Mucosa of rectum (tissue), 2 donors: Measurements from ENCODE around the gene CPSF3.

Experiments
- H3K27ac ChIP-seq, 2 donors: one replicate each; pipeline ENCODE4 v1.7.0; 2013; ENCODE audit warnings: inconsistent platforms in 2 of 2, low read depth in 2 of 2, low read length in 2 of 2
- H3K27me3 ChIP-seq, 2 donors: one replicate each; pipeline ENCODE4 v1.7.0; 2013; ENCODE audit warnings: low read length in 2 of 2; ENCODE audit not compliant: control insufficient read depth in 2 of 2, insufficient read depth in 2 of 2
- H3K36me3 ChIP-seq, 2 donors: one replicate each; pipeline ENCODE4 v1.7.0; 2013; ENCODE audit warnings: low read length in 2 of 2; ENCODE audit not compliant: control insufficient read depth in 2 of 2, insufficient read depth in 2 of 2
- H3K4me1 ChIP-seq, 2 donors: one replicate each; pipeline ENCODE4 v1.7.0; 2013; ENCODE audit warnings: low read length in 2 of 2, mild to moderate bottlenecking in 1 of 2; ENCODE audit not compliant: control insufficient read depth in 2 of 2, insufficient read depth in 2 of 2
- H3K4me3 ChIP-seq, 2 donors: one replicate each; pipeline ENCODE4 v1.7.0; 2013; ENCODE audit warnings: low read length in 2 of 2
- H3K9ac ChIP-seq, 2 donors: one replicate each; pipeline ENCODE4 v1.7.0; 2013; ENCODE audit warnings: low read length in 2 of 2, low read depth in 1 of 2, mild to moderate bottlenecking in 1 of 2
- H3K9me3 ChIP-seq, 2 donors: one replicate each; pipeline ENCODE4 v1.7.0; 2013; ENCODE audit warnings: low read length in 2 of 2; ENCODE audit not compliant: control insufficient read depth in 2 of 2
- donor health status: healthy.
- donor health status: Normal muscosa, but diverticular disease.

The CPSF3 gene

GRCh38 chr2:9419541-9419940 lies 3.9 kb upstream of the CPSF3 start:
- H3K4me1 ChIP-seq, result peaks cover 9 to 15% of the 10 kb centered on the region in 2 donors
- H3K27me3 ChIP-seq, result no peaks in the 10 kb centered on the region
- no peaks in the 10 kb centered on the region for H3K9me3 ChIP-seq
- no peak overlapping the region for H3K9ac ChIP-seq
- H3K36me3 ChIP-seq, result peaks cover 5 to 6% of the 10 kb centered on the region in 2 donors
- H3K4me3 ChIP-seq, result no peak overlapping the region
- no peak overlapping the region for H3K27ac ChIP-seq

DNA sequence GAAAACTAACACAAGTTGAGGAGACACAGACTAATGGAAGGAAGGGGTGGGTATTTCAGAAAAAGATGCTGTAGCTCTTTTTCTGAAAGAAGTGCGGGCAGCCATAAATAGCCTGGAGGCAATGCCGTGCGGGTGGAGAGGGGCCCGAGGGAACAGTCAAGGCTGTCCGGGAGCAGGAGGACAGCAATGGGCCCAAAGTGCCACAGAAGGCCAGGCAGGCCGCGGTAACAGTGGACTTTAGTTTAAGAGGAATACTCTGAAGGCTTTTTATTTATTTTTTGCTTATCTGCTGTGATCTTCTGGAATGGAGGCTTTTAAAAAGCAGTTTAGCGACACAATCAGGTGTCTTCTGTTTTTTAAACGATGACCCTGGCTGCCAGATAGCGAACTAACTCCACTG lies 3.0 kb upstream of the CPSF3 start:
- H3K4me3 ChIP-seq, result no peak overlapping the region
- peaks cover 10 to 17% of the 10 kb centered on the region in 2 donors for H3K4me1 ChIP-seq
- H3K9ac ChIP-seq, result no peak overlapping the region

DNA sequence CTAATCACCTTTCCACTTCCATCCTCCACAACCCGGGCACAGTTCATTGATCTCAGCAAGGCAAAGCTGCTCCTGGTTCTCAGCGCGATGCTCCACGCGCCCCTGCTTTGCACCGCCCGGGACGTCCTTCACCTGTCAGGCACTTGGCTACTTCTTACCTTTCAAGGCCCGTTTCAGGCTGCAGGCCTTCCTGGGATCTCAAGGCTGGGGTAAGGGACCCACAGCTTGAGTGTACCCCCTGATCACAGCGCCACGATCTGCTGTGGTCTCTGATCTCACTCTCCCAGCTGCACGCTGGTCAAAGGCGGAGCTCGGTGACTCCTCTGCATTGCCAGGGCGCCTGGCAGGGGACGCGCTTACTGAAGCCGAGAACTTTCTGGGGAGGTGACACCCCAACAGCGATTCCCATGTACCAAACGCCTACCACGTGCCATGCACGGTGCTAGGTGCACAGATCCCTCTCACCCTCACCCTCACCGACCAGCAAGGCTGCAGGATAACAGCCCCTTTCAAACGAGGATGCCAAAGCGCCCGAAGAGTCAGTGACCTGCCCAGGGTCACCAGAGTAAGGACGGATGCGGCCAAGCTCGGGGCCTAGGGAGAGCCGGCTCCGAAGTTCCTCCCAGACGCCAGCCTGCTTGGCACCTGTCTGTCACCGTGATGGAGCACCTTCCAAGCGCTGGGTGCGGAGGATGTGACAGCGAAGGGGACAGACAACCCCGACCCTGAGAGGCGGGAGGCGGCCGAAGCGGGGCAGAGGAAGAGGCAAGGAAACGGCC lies 944 bp upstream of the CPSF3 start:
- Histone ChIP-seq H3K27me3 (no peaks in the 10 kb centered on the region), H3K27ac (peak overlapping the region; percentile 92 to 93), H3K4me3 (peak overlapping the region; percentile 79 to 96)

More for the DNA sequence above, 3.0 kb upstream of the CPSF3 start:
- Histone ChIP-seq H3K9me3 (no peaks in the 10 kb centered on the region), H3K36me3 (peaks cover 5 to 6% of the 10 kb centered on the region in 2 donors), H3K27me3 (no peaks in the 10 kb centered on the region), H3K27ac (no peak overlapping the region)

DNA sequence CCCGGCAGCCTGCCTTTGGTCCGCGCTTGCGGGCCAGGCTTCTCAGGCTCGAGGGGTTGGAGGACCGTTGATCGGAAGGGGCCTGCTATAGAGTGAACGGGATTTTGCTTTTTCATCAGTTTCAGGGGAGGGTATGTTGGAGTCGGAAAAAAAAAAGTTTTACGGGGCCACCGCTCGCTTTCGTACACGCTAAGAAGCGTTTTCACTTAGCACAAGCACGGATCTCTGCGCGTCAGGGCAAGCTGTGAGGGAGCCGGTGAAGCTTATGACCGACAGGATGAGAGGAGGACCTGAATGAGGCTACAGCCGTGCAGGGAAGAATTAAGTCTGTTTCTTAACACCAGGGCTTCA lies 443 bp downstream of the CPSF3 start:
- H3K9ac ChIP-seq, result peak overlapping the region; percentile 78 to 92
- H3K4me3 ChIP-seq, result peak overlapping the region; percentile 79 to 96
- H3K27me3 ChIP-seq, result no peaks in the 10 kb centered on the region
- H3K9me3 ChIP-seq, result no peaks in the 10 kb centered on the region
- H3K36me3 ChIP-seq, result peaks cover 0 to 2% of the 10 kb centered on the region in 2 donors
- peaks cover 10 to 17% of the 10 kb centered on the region in 2 donors for H3K4me1 ChIP-seq
- peak overlapping the region; percentile 92 to 93 for H3K27ac ChIP-seq

More for the DNA sequence above, 944 bp upstream of the CPSF3 start:
- Histone ChIP-seq H3K9me3 (no peaks in the 10 kb centered on the region), H3K36me3 (peaks cover 0 to 3% of the 10 kb centered on the region in 2 donors), H3K4me1 (peaks cover 10 to 17% of the 10 kb centered on the region in 2 donors), H3K9ac (peak overlapping the region; percentile 78 to 79)

DNA sequence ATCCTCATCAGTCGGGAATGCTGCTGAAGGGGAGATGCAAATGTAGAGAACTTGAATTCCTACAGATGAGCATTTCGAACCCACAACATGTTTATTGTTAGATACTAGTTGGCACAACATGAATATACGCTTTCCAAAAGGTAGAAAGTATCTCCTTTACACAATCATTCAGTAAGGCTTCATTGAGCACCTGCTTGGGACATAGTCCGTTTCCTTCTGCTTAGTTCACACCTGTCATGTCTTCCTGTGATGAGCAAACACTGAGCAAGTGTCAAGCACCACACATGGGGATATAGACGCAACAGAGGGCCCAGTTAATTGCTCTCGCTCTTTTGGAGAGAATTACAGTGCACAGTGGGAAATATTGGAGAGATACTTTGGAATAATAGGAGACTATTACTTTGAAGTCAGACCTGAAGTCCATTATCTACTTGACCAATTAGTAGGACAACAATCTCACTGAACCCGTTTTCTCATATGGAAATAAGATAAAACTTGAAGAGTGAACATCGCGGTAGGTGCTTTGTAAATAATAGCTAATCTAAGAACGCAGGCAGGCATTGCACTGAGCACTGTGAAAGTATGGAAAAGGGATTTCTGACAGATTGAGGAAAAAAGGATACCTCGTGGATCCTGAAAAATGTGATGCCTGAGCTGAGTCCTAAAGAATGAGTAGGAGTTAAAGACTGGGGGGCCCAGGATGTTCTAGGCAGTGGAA lies 1.2 kb downstream of the CPSF3 start:
- Histone ChIP-seq H3K9me3 (no peaks in the 10 kb centered on the region), H3K36me3 (peaks cover 4% of the 10 kb centered on the region in 2 donors), H3K27ac (no peak overlapping the region), H3K4me1 (peaks cover 10 to 17% of the 10 kb centered on the region in 2 donors), H3K4me3 (peak overlapping the region; percentile 79 to 96), H3K27me3 (no peaks in the 10 kb centered on the region), H3K9ac (peak overlapping the region; percentile 78 to 92)

GRCh38 chr2:9428965-9429577 lies 5.6 kb downstream of the CPSF3 start:
- Histone ChIP-seq H3K4me3 (no peak overlapping the region), H3K36me3 (peaks cover 34 to 41% of the 10 kb centered on the region in 2 donors), H3K4me1 (peaks cover 6% of the 10 kb centered on the region in 2 donors), H3K9me3 (no peaks in the 10 kb centered on the region), H3K27ac (no peak overlapping the region), H3K27me3 (no peaks in the 10 kb centered on the region), H3K9ac (no peak overlapping the region)

GRCh38 chr2:9430316-9431293 lies 7.2 kb downstream of the CPSF3 start:
- no peak overlapping the region for H3K27ac ChIP-seq
- no peaks in the 10 kb centered on the region for H3K4me1 ChIP-seq
- no peaks in the 10 kb centered on the region for H3K27me3 ChIP-seq
- H3K4me3 ChIP-seq, result no peak overlapping the region
- H3K36me3 ChIP-seq, result peaks cover 34 to 47% of the 10 kb centered on the region in 2 donors
- no peak overlapping the region for H3K9ac ChIP-seq
- no peaks in the 10 kb centered on the region for H3K9me3 ChIP-seq

DNA sequence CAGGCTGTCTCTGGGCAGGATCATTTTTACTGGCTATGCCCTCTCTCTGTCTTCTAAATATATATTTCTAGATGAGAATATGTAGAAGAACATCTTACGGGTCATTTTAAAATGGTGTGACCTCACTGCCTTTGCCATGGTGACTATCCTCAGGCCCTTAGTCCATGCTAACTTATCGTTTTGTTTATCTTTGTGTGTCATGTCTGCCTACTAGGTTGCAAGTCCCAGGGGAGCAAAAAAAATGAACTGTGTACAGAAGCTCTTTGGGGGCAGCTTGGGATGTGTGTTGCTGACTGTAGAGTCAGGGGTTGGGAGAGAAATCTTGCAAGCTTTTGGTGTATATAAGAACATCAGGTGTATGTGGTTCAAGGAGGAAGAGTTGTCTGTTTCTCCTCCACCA lies 11.0 kb downstream of the CPSF3 start:
- Histone ChIP-seq H3K27ac (no peak overlapping the region), H3K9ac (no peak overlapping the region), H3K27me3 (no peaks in the 10 kb centered on the region), H3K4me3 (no peak overlapping the region), H3K36me3 (peaks cover 37 to 61% of the 10 kb centered on the region in 2 donors), H3K9me3 (no peaks in the 10 kb centered on the region), H3K4me1 (no peaks in the 10 kb centered on the region)

GRCh38 chr2:9439536-9439935 lies 16.1 kb downstream of the CPSF3 start:
- H3K36me3 ChIP-seq, result peaks cover 32 to 50% of the 10 kb centered on the region in 2 donors
- no peak overlapping the region for H3K4me3 ChIP-seq
- no peaks in the 10 kb centered on the region for H3K27me3 ChIP-seq
- no peaks in the 10 kb centered on the region for H3K4me1 ChIP-seq
- H3K9ac ChIP-seq, result no peak overlapping the region
- no peak overlapping the region for H3K27ac ChIP-seq
- no peaks in the 10 kb centered on the region for H3K9me3 ChIP-seq
